ENCODE measurements around the gene DUSP22.

The DUSP22 gene

DNA sequence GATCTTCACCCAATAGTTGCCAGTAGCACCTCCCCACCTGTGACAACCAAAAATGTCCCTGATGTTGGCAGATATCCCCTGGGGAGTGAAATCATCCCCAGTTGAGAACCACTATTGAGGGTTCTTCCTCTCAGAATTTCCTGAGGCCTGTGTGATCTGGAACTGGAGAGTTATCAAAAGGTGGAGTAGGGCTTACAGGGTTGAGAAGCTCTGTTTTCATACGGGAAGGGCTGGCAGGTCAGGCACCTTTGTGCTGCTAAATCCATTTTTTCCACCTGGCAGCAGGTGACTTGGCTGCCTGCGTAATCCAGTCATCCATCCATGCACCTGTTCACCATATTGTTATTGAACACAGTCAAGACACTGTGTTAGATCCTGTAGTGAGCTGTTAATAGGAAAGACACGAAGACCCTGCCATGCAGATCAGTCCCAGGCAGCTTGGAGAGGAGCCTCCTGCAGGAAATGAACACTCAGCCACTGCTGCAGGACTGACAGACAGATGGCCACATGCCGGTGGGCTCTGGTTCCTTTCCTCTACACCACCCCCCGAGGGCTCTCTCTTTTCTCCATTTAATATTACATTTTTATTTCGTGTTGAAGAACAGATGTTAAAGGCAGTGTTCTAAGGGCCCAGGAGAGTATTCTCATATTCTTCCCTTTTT is 5.4 kb downstream of the DUSP22 start:
- DNase-seq = no peak

DNA sequence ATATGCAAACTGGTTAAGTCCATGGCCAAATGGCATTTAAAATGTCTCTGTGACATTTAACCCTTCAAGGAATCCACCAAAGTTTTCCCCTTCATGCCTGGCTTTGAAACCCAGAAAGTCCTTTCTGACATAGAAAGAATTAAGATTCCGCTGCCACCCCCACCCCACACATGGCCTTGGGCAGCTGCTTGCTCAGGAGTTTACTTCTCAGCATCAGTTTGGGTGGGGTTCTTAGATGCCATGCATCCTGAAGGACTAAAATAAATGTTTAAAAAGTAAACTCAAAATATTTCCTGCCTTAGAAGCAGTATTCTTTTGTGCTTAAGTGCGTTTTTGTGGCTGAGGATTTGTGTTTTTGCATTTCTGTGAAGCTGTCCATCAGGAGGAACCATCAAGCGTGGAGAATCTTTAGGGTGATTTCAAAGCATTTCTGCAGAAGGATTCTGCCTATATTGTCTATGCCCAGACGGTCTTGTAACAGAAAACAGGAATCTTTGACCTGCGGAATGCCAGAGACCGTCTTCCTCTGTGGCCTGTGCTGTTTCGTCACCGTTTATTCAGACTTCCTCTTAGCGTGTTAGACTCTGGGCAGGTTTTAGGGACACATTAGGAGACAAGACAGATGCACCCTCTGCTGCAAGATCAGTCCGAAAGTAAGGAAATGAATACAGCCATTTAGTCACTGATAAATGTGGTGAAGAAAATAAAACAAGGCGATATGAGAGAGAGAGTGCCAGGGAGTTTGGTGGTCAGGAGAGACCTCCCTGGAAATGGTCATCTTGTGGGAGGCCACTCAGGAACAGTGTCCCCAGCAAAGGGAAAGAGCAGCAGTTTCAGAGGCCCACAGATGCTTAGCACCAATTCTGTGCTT is 6.2 kb downstream of the DUSP22 start:
- DNase-seq = no peak

DNA sequence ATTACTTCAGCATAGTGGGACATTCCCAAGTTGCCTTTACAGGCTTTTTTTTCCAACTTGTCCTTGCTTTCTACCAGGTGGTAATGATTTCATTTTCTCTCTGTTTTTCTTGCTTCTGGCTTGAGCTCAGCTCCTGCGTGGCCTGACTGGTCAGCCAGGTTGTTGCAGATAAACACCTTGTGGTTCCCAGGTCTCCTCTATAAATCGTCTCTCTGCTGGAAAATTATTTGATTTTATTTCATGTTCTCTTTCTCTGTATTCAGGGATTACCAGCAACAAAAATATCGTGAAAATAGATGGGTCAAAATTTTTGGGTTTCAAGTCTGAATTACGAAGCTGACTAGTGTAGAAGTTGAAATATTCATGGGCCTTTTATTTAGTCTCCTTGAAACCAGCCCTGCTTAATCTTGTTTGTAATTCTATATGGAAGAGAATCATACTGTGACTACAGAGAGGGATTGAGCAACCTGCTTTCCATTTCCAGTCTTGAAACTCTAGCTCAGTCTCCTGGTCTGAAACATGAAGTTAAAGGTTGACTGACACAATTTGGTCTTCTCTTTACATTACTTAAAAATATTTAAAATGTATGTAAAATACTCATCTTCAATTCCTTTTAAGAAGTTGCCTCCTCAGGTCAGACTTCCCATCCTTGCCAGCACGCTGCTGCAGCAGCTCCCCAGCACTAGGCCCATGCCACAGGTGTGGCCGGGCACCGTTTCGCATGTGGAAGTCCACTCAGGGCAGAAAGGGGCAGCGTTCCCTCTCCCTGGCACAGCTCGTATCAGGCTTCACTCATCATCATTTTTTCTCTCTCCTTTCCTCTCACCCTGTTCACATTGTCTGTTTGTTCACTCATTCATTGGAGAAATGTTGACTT is 7.1 kb downstream of the DUSP22 start:
- DNase-seq = no peak

DNA sequence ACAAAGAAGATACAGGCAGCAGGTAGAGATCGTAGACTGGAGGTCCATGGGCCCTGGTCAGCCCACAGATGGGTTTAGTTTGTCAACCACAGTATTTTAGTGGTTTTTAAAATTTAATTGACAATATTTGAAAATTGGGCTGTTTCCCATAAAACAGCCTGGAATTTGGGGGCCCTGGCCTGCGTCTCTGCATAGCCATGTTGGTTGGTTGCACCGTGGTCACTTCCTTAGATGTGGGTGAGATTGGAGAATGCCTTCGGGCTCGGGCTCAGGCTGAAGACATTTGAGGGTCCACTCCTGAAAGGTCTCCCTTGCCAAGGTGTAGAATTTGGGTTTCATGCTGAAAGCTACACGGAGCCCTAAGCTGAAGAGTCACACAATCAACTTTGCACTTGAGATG is 7.7 kb downstream of the DUSP22 start:
- no peak for DNase-seq

DNA sequence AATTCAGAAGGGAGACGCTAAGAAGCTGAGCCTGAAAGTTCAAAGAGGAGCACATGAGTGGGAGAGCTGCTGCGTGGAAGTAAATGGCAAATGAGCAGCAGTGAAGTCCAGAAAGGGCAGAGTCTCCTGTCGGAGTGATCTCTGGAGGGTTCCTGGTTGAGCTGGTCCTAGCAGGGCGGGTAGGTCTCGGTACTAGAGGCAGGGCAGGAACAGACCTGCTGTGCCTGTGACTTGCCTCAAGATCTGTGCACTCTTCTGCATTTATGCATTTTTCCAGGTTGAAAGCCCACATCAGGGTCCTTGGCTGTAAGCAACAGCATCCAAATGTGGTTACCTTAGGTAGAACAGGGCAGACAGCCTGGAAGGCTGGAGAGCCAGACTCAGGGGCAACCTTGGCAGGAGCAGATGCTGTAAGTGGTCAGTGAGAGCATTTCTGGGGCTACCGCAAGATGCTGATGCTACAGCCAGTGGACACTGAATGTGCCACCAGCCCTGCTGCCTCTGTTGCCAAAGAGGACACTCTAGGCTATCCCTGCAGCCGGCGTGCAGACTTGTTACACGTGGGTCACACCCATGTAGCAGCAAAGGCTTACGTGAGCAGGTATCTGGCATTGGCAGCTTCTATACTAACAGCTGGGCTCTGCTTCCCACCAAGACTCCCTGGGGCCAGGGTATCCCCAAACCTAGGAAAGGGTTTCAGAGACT is 8.4 kb downstream of the DUSP22 start:
- DNase-seq = no peak

DNA sequence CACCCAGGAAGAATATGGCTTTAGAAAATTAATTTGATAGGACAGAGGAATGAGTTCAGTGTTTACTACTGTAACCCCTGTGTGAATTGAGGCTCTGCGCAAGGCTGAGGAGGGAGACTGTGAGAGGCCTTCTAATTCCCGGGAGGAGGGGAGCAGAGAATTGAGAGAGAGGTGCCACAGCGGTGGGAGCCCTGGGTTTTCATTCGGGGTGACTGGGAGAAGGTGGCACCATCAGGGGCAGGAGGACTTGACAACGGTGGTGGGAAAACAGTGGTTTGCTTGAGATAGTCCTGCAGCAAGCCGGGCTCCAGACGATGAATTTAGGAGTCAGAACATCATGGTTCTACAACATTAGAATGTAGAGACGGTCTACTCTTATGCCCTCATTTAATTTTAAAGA is 9.2 kb downstream of the DUSP22 start:
- DNase-seq = no peak

DNA sequence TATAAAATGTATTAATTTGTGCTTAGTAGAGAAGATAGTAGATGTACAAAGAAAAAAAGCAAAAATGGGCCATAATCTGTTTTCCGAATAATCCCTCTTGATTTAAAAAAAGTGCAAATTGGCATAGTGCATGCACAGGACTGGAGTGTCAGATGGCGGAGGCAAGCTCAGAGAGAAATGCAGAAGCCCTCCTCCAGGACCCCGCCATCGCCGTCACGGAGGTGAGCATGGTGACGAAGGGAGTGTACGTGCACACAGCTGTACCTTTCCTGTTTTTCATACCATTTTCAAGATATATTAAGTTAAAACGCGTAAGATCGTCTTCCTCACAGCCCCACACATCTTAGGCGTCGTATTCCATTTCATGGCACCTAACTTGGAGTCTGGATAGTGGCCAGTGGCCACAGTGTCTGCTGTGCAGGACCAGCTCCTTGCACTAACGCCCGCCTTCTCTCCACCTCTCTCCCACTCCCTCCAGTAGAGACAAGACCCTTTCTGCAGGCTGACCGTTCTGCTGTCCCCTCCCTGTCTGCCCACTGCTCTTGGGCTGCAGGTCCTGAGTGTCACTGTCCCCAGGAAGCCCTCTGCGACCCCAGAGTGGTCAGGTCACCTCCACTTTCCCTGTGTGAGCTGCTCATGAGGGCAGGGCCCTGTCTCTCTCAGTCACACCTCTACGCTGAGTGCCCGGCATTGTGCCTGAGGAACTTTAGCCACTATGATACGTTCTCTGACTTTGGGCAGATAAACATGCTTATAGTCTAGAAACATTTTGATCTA is 9.8 kb downstream of the DUSP22 start:
- no peak for DNase-seq

DNA sequence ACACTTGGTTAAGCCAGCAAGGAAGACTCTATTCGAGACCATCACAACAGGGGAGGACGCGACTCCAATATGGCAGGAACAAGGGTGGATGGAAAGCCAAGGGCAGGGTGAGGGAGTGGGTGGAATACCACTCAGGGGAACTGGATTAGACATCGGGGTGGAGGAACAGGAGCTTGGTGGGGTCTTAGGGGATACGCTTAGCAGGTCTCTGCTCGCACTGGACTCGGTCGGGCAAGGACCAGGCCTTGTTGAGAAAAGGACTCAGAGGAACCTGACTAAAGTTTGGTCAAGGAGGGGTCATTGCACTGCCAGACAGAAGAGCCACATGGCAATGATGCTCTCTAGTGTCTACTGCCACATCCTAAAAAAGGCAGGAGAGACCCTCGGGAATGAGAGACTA is 10.5 kb downstream of the DUSP22 start:
- no peak for DNase-seq

DNA sequence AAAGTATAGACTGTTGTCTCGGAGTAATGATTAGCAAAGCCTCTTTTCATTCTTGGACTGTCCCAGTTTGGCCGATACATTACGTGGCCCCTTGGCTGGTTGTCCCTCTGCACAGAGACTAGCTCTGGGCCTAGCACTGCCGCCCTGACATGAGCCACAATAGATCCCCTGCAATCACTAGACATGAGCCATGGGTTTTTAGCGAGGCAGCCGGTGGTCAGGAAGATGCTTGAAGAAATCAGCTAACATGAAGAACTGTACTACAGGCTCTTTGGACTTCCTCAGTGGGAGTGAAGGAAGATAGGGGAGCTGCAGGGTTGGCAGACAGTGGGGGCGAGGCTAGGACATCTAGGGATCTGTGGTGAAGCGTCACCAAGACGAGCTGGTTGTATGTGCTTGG is 11.0 kb downstream of the DUSP22 start:
- no peak for DNase-seq

DNA sequence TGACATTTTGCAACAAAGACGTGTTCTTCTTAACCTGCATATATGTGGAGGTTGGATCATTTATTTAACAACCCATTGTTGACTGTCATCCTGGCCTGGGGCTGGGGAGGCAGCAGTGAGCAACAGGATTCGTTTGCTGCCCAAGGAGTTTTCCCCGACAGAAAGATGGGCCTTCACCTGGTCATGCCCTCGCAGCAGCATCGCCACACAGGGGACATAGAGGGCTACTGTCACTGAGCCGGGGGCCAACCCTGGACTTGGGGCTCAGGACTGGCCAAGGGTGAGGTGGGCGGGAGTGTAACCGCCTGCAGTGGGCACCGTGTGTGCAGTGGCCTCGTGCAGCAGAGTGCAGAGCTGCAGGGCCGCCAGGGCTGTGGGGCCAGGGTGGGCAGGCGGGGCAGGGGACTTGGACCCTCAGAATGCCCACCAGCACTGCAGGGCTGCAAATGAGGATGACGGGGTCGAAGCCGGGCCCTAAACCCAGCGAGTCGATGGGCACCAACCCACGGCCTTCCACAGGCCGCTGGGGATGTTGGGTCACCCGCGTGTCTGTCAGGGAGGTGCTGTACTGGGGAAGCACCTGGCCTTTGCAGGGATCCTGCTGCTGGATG is 11.8 kb downstream of the DUSP22 start:
- DNase-seq = no peak

DNA sequence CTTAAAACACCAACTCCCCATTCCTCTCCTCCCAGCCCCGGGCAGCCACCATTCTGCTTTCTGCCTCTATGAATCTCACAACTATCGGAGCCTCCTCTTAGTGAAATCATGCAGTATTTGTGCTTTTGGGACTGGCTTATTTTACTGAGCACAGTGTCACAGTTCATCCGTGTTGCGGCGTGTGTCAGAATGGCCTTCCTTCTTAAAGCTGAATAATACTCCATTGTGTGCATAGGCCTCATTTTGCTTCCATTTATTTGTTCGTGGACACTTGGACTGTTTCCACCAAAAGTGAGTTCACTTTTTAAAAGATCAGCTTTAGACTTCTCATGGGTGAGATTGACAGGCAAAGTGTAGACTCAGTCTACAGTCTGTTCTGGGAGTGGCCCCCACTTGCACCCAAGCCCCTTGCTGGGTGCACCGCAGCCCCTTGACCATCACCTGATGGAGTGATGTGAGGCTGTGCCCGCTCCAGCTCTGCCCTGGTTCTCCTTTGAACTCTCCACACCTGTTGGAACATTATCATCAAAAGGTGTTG is 12.6 kb downstream of the DUSP22 start:
- no peak for DNase-seq

DNA sequence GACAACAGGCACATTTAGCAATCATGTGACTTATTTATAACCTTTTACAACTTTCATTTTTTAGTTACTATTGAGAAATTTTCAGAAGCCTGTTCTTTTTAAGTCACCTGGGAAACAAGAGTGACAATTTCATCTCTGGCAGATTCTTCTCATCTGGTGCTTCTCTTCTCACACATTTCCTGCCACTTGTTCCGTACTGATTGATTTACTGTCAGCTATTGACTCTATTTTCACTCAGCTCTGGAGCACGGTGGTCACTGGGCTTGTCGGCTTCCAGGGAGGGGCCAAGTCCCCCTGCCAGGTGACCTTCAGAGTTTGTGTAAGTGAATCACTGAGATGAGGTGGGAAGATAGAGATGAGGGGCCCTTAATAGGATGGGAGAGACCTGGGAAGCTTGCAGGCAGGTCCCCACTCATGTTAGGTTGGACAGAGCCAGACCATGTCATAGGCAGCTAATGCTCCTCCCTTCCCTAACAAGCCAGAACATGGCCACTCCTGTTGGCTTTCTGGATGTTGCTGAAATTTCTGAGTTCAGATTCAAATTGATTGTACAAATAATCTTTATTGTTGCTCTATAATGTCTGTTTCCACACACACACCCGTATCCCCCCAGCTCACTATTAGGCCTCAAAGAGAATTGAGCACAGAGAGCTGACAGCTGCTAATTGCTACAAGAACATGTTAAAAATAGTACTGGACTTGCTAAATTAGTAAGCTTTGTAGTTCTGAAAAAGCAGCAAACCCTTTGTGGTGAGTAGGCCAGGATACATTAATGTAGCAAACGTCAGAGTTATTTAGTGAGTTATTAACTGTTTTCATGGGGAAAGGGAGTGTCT is 13.3 kb downstream of the DUSP22 start:
- no peak for DNase-seq

DNA sequence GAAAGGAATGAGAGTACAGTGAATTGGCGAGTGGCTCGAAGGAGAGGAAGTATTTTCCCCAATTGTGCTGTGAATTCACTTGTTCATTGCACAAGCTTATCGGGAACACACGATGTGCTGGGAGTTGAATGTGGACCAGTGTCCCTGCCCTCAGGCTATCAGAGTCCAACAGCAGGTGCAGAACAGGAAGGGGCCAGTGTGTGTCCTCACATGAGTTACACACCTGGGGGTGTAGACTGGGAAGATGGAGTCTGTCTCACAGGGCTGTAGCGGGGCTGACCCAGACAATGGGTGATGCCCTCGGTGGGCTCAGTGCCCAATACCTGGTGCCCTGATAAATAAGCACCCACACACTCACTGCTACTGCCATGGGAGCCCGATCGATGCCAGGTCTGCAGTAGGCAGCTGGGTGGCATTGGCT is 14.4 kb downstream of the DUSP22 start:
- no peak for DNase-seq

DNA sequence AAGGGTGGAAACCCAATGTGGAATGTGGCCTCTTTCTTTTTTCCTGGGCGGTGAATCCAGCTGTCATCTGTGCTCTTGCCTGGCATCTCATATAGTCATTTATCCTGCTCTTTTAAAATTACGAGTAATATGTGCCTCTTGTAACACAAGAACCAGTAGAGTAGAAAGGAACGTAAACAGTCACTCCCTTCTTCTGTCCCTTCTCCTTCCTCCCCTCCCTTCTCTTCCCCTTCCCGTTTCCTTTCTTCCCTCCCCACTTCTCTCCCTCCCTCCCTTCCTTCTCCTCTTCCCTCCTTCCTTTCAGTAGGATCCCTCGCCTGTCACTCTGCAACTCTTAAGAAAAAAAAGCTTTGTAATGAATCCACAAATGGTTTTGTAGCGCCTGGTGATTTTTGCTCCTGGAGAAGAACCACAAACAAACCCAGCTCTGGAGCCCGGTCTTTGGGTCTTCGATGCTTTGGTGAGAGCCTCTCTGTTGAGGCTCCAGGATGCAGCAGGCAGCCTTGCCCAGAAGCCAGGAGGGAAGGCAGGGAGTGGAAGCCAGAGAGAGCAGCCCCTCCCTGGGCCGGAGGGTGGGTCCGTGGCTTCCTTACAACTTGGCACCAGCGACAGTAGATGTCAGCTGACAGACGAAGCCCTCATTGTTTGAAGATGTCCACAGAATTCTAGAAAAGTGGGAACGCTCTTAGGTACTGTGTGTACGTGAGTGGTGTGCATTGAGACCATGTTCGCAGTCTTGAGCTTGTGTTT is 15.0 kb downstream of the DUSP22 start:
- DNase-seq = no peak

DNA sequence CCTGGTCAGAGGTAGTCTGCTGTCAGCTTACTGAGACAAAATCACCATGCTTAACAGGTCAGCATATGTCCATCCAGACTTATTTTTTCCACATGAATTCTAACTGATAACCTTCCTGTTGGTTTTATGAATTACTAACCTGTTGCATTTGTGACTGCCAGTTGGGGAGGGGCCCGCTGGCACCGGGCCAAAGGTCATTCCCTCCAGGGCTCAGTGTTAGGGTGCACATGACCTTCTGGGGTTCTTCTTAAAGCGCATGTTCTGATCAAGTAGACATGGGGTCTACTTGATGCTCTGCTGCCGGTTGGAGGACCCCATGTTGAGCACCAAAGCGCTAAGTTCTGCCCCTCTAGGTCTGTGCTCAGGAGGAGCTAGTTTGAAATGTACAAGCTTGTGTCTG is 15.6 kb downstream of the DUSP22 start:
- DNase-seq = no peak

DNA sequence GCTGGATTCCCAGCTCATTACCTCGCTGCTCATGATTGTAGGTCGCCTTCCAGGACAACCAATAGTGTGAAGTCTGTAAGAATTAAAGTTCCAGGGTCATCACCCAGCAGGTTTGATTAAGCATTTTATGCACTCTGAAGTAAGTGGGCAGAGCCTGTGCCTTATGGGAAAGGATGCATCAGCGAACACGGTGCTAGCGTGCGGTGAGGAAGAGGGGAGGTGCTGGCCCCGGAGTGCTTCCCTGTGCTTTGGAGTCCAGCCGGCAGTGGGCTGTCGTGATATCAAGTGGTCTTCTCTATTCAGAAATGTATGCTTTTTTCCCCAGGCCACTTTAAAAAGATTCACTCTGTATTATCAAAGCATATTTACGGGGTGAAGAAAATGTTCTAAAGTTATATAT is 16.0 kb downstream of the DUSP22 start:
- no peak for DNase-seq

DNA sequence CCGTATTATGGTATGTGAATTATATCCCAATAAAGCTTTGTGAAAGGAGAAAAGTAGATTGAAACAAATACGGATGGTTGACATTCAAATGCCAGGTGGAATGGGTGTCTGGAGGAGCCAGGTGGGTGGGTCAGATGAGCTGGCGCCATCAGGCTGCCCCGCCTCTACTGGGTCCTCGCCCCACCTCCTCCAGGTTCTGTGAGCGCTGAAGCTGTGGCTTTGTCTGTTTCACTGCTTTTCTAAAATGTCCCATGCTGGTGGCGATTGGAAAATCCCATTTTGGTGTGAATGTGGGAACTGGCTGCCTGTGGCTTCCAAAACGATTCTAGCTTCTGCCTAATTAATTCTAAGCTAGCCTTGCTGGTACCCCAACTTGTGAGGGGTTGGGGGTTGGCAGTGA is 16.5 kb downstream of the DUSP22 start:
- no peak for DNase-seq

DNA sequence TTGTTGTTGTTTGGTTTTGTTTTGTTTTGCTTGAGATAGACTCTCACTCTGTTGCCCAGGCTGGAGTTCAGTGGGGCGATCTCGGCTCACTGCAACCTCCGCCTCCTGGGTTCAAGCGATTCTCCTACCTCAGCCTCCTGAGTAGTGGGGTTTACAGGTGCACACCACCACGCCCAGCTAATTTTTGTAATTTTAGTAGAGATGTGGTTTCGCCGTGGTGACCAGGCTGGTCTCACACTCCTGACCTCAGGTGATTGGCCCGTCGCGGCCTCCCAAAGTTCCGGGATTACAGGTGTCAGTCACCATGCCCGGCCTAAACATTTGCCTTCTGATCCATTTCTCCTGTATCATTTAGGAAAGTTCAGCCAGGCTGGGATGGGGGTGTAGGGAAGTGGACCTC is 17.7 kb downstream of the DUSP22 start:
- no peak for DNase-seq

DNA sequence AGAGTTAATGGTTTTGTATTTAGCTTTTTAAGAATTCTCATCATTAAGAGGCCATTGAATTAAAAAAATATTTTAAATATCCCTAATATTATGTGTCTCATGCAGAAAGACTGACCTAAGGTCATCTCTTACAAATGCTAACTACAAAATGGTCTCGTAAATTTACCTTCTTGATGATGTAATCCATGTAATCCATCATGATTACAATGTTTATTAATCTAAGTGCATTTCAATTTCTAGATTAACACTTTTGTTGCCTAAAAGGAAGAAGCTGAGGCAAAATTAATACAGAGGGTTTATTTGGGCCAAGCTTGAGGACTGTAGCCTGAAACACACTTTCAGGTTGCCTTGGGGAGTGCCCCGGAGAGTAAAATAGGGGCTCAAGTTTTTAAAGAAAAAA is 18.4 kb downstream of the DUSP22 start:
- DNase-seq = no peak
